ENCODE measurements around the gene GALNT2.
A peak's percentile ranks its signal among the peaks of the same experiment; 100 is the strongest.

GALNT2 gene

GRCh38 chr1:230166366-230167132 is 99.5 kb downstream of the GALNT2 start:
- no peak for DNase-seq (ENCODE audit: low spot score)

- DNase-seq (ENCODE audit: low spot score) = no peak
These were observed 100.4 kb downstream of the GALNT2 start for GRCh38 chr1:230167419-230167852.

- DNase-seq (ENCODE audit: low spot score) = peak; percentile 43
These were observed 102.6 kb downstream of the GALNT2 start for GRCh38 chr1:230169454-230170152.

GRCh38 chr1:230170153-230170547 is 103.1 kb downstream of the GALNT2 start:
- DNase-seq (ENCODE audit: low spot score) = no peak

GRCh38 chr1:230170622-230171021 is 103.6 kb downstream of the GALNT2 start:
- DNase-seq (ENCODE audit: low spot score) = no peak

- no peak for DNase-seq (ENCODE audit: low spot score)
These were observed 104.4 kb downstream of the GALNT2 start for GRCh38 chr1:230171356-230172015.

GRCh38 chr1:230172016-230172537 is 105.0 kb downstream of the GALNT2 start:
- no peak for DNase-seq (ENCODE audit: low spot score)

GRCh38 chr1:230173187-230173975 is 106.3 kb downstream of the GALNT2 start:
- no peak for DNase-seq (ENCODE audit: low spot score)

GRCh38 chr1:230174041-230174440 is 107.0 kb downstream of the GALNT2 start:
- no peak for DNase-seq (ENCODE audit: low spot score)

GRCh38 chr1:230174471-230175162 is 107.6 kb downstream of the GALNT2 start:
- no peak for DNase-seq (ENCODE audit: low spot score)

- no peak for DNase-seq (ENCODE audit: low spot score)
These were observed 108.2 kb downstream of the GALNT2 start for GRCh38 chr1:230175163-230175747.

- no peak for DNase-seq (ENCODE audit: low spot score)
These were observed 108.8 kb downstream of the GALNT2 start for GRCh38 chr1:230175839-230176238.

GRCh38 chr1:230176326-230176725 is 109.3 kb downstream of the GALNT2 start:
- no peak for DNase-seq (ENCODE audit: low spot score)

GRCh38 chr1:230176871-230177411 is 109.9 kb downstream of the GALNT2 start:
- peak; percentile 86 for DNase-seq (ENCODE audit: low spot score)

GRCh38 chr1:230179249-230179648 is 112.2 kb downstream of the GALNT2 start:
- no peak for DNase-seq (ENCODE audit: low spot score)

GRCh38 chr1:230185076-230186001 is 118.3 kb downstream of the GALNT2 start:
- no peak for DNase-seq (ENCODE audit: low spot score)

GRCh38 chr1:230186003-230186863 is 119.2 kb downstream of the GALNT2 start:
- DNase-seq (ENCODE audit: low spot score) = no peak

GRCh38 chr1:230186874-230187273 is 119.8 kb downstream of the GALNT2 start:
- DNase-seq (ENCODE audit: low spot score) = peak; percentile 51

All from Ammon's horn (tissue), 1 donor.